B cell (primary cell): Measurements from ENCODE around the gene STX8.

Source experiments
- CTCF ChIP-seq: fragments of 200-600 bp; IDR thresholded peaks from one replicate; pipeline ENCODE4 v1.8.0; 2022; ENCODE audit warnings: antibody characterized with exemption, mild to moderate bottlenecking
- EZH2 ChIP-seq: IDR thresholded peaks from 2 replicates; pipeline ENCODE4 v1.6.1; 2012; ENCODE audit warnings: borderline replicate concordance, low read depth, mild to moderate bottlenecking, moderate library complexity, low read length; ENCODE audit not compliant: insufficient read depth, poor library complexity, severe bottlenecking

- TF ChIP-seq CTCF (no peak), EZH2 (no peak)
Observed at GRCh38 chr17:9321890-9322289, 253.7 kb downstream of the STX8 start.
